ENCODE data around the gene NMRK2. TPM values are rescaled to one million over a fixed set of nuclear protein-coding genes. Genes with fewer than 3 reads are reported as not detected.
A peak's percentile ranks its signal among the peaks of the same experiment; 100 is the strongest.

Gene NMRK2
- total and polyA plus RNA-seq, 9 donors = 146 to 369 (median 285) TPM

DNA sequence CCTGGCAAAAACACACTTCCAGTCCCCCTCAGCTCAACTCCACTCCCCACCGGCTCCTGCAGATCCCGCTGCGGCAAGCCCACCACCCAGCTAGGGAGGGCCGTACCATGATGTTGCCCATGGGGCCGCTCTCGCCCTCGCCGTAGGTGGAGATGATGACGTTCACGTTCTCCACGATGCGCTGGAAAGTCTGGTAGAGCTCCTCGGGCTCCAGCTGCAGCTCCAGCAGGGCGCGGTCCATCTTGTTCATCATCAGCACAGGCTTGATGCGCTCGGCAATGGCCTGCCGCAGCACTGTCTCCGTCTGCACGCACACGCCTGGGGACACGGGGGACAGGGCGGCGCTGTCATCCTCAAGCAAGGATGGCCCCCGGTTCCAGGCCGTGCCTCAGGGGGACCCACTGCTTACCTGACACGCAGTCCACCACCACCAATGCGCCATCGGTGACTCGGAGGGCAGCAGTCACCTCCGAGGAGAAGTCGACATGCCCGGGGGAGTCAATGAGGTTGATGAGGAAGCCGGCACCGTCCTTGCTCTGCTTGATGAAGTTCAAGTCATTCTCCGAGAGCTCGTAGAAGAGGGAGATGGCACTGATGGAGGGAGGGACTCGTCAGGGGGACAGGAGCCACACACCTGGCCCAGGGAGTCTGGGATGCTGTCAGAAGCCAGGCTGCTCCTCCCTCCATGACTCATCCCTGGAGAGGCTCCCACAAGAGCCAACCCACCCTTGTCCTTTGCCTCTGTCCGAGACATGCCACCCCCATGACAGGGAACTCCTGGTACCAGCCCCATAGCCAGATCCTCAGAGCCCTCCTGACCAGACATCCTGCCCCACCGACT lies 50.1 kb downstream of the NMRK2 start:
- Histone ChIP-seq H3K27me3 (ENCODE audit: control insufficient read depth, insufficient read depth, low read length) (peaks cover 13% of the 10 kb centered on the region), H3K36me3 (ENCODE audit: control insufficient read depth, insufficient read depth, low read length) (peaks cover 62% of the 10 kb centered on the region), H3K4me1 (ENCODE audit: control insufficient read depth, insufficient read depth, low read length) (peaks cover 46% of the 10 kb centered on the region), H3K4me3 (ENCODE audit: low read length) (no peak overlapping the region), H3K9me3 (replicated peaks; ENCODE audit: control insufficient read depth, low read depth, low read length) (no peaks in the 10 kb centered on the region), H3K27ac (ENCODE audit: low read length) (no peak overlapping the region)
- peak; percentile 25 for DNase-seq
- WGBS (ENCODE audit: insufficient coverage) = 78% methylated on average over 31 of the region's 40 CpGs

DNA sequence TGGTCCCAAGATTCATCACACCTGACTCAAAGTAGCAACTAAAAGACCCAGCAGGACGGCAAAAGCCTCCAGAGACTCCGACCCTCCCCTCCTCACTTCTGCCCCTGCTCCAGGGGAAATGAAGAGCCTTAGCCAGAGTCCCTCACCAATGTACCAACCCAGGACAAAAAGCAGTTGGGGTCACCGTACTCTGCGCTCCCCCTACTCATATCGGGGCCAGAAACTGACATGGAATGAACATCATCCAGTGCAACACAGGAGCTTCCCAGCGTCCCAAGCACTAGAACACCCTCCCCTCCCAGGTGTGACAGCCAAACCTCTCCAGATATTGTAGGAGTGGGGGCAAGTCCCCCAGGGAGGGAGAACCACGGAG lies 50.7 kb downstream of the NMRK2 start:
- DNase-seq = no peak
- H3K9me3 ChIP-seq (replicated peaks; ENCODE audit: control insufficient read depth, low read depth, low read length) = no peaks in the 10 kb centered on the region
- H3K27me3 ChIP-seq (ENCODE audit: control insufficient read depth, insufficient read depth, low read length) = peaks cover 13% of the 10 kb centered on the region
- H3K36me3 ChIP-seq (ENCODE audit: control insufficient read depth, insufficient read depth, low read length) = peaks cover 57% of the 10 kb centered on the region
- WGBS (ENCODE audit: insufficient coverage) = 36% methylated on average over 2 of the region's 7 CpGs
- H3K4me1 ChIP-seq (ENCODE audit: control insufficient read depth, insufficient read depth, low read length) = peaks cover 49% of the 10 kb centered on the region
- H3K27ac ChIP-seq (ENCODE audit: low read length) = peak overlapping the region; percentile 90
- peak overlapping the region; percentile 98 for H3K4me3 ChIP-seq (ENCODE audit: low read length)

- whole genome bisulfite sequencing (ENCODE audit: insufficient coverage) = 47% methylated on average over 25 of the region's 30 CpGs
- Histone ChIP-seq H3K4me1 (ENCODE audit: control insufficient read depth, insufficient read depth, low read length) (peaks cover 49% of the 10 kb centered on the region), H3K27ac (ENCODE audit: low read length) (peak overlapping the region; percentile 90), H3K27me3 (ENCODE audit: control insufficient read depth, insufficient read depth, low read length) (peaks cover 13% of the 10 kb centered on the region), H3K4me3 (ENCODE audit: low read length) (peak overlapping the region; percentile 98), H3K36me3 (ENCODE audit: control insufficient read depth, insufficient read depth, low read length) (peaks cover 53% of the 10 kb centered on the region), H3K9me3 (replicated peaks; ENCODE audit: control insufficient read depth, low read depth, low read length) (no peaks in the 10 kb centered on the region)
- DNase-seq = peak; percentile 28
These were observed 51.2 kb downstream of the NMRK2 start for GRCh38 chr19:3983936-3984583.

DNA sequence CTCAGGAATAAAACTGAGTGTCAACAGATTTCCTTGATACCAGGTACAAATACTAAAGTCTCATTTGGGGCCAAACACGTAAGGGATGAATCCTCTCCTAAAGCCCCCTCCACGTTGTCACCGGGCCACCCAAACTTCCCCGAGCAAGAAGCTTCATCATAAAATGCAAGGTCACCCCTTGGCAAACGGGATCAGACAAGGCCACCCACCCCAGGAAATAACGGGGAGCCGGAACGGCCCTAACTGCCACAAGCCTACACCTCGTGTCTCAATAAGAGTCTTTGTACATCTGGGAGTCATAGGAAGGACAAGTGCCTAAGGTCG lies 51.7 kb downstream of the NMRK2 start:
- H3K36me3 ChIP-seq (ENCODE audit: control insufficient read depth, insufficient read depth, low read length) = peaks cover 48% of the 10 kb centered on the region
- peak overlapping the region; percentile 90 for H3K27ac ChIP-seq (ENCODE audit: low read length)
- WGBS (ENCODE audit: insufficient coverage) = 0% methylated on average over 4 of the region's 10 CpGs
- peak; percentile 47 for DNase-seq
- H3K9me3 ChIP-seq (replicated peaks; ENCODE audit: control insufficient read depth, low read depth, low read length) = no peaks in the 10 kb centered on the region
- H3K4me3 ChIP-seq (ENCODE audit: low read length) = peak overlapping the region; percentile 98
- H3K27me3 ChIP-seq (ENCODE audit: control insufficient read depth, insufficient read depth, low read length) = peaks cover 13% of the 10 kb centered on the region
- H3K4me1 ChIP-seq (ENCODE audit: control insufficient read depth, insufficient read depth, low read length) = peaks cover 49% of the 10 kb centered on the region

DNA sequence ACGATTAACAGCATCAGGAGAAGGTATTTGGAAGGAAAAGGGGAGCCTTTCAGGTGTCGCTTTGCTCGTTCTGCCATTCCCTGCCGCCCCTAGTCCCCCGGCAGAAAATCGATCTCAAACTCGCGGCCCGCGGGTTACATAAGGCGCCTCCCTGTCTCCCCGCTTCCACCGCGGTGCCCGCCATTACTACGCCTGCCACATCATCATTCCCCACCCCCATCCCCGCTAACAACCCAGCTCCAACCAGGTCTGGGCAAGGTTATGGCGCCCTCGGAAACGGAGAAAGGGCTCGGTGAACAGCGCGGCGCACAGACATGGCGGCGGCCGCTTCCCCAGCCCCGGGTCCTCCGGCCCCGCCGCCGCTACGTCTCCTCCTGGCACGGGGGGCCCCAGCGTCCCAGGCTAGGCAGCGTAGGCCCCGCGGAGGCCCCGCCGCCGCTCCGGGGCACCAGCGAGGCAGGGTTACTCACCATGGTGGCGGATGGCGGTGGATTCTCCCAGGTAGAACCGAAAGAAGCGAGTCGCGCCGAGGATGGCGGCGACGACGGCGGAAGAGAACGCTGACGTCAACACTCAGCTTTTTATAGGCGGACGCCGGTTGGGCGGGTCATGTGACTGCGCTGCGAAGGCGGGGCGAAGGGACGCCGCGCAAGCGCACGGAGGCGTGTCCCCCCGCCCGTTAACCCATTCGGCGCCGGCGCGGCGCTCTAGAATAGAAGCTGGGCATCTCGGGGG lies 52.2 kb downstream of the NMRK2 start, which contains the start of gene EEF2:
Gene EEF2 (minus strand): TSS at position 556 of the 735 bp plus-strand sequence. CDS start 83 bp downstream, at position 473.
- peak within 1 kb of the TSS; percentile 90 for H3K27ac ChIP-seq (ENCODE audit: low read length)
- peak within 1 kb of the TSS; percentile 98 for H3K4me3 ChIP-seq (ENCODE audit: low read length)
- H3K9me3 ChIP-seq (replicated peaks; ENCODE audit: control insufficient read depth, low read depth, low read length) = no peaks in the 10 kb centered on the region
- peaks cover 43% of the 10 kb centered on the region for H3K36me3 ChIP-seq (ENCODE audit: control insufficient read depth, insufficient read depth, low read length)
- H3K27me3 ChIP-seq (ENCODE audit: control insufficient read depth, insufficient read depth, low read length) = peaks cover 13% of the 10 kb centered on the region
- DNase-seq = peak; percentile 95
- H3K4me1 ChIP-seq (ENCODE audit: control insufficient read depth, insufficient read depth, low read length) = peaks cover 49% of the 10 kb centered on the region
- WGBS (ENCODE audit: insufficient coverage) = under 1% methylated on average over 78 of the region's 80 CpGs

DNA sequence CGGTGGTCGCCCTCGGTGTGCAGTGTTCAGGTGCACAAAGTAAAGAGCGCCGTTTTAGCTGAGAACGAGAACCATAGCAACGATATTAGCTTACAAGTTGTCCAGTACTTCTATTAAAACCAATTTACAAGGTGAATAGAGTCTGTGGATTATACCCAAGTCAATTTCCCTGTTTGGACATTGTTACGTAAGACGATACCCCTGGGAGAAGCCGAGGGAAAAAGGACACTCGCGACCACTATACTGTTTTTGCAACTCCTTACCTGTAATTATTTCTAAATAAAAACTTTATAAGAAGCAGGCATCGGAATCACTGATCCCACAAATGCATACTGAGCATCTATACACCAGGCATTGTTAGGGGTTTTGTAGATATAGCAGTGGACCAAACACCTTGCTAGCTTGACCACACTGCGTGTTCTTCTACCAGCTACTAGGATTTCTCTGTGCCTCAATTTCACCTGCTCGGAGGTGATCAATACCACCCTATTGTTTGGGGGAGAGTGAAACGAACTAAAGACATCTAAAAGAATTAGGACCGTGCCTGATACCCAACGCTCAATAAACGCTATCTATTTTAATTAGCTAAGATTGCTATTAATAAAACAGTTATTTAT lies 52.9 kb downstream of the NMRK2 start:
- Histone ChIP-seq H3K9me3 (replicated peaks; ENCODE audit: control insufficient read depth, low read depth, low read length) (no peaks in the 10 kb centered on the region), H3K36me3 (ENCODE audit: control insufficient read depth, insufficient read depth, low read length) (peaks cover 36% of the 10 kb centered on the region), H3K4me1 (ENCODE audit: control insufficient read depth, insufficient read depth, low read length) (peaks cover 49% of the 10 kb centered on the region), H3K27ac (ENCODE audit: low read length) (no peak overlapping the region), H3K4me3 (ENCODE audit: low read length) (peak overlapping the region; percentile 98), H3K27me3 (ENCODE audit: control insufficient read depth, insufficient read depth, low read length) (peaks cover 13% of the 10 kb centered on the region)
- WGBS (ENCODE audit: insufficient coverage) = 0% methylated on average over 3 of the region's 19 CpGs
- no peak for DNase-seq

GRCh38 chr19:3986260-3987041 lies 53.6 kb downstream of the NMRK2 start:
- DNase-seq = peak; percentile 85
- peaks cover 49% of the 10 kb centered on the region for H3K4me1 ChIP-seq (ENCODE audit: control insufficient read depth, insufficient read depth, low read length)
- 0% methylated on average over 3 of the region's 21 CpGs for WGBS (ENCODE audit: insufficient coverage)

DNA sequence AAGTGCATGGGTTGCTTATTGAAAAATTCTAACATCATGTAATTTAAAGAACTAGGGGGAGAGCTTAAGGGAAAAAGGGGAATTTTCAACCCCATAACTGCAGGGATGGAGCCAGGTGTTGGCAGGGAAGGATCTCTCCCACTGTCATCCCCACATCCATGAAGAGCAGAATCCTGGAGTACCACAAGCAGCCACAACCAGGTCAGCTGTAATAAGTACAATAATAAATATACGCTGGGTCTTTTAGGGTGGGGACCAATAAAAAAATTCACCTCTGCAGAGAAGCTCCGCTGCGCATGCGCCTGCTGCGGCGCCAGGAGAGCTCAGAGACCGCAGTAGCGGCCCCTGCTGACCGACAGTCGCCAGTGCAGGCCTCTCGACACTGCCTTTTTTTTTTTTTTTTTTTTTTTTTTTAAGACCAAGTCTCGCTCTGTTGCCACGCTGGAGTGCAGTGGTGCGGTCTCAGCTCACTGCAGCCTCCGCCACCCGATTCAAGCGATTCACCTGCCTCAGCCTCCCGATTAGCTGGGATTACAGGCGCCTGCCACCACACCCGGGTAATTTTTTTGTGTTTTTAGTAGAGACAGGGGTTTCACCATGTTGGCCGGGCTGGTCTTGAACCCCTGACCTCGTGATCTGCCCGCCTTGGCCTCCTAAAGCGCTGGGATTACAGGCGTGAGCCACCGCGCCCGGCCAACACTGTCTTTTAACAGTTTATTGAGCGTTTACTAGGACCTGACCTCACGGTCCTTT lies 54.9 kb downstream of the NMRK2 start:
- H3K4me3 ChIP-seq (ENCODE audit: low read length) = no peak overlapping the region
- no peaks in the 10 kb centered on the region for H3K9me3 ChIP-seq (replicated peaks; ENCODE audit: control insufficient read depth, low read depth, low read length)
- 8% methylated on average over 26 of the region's 30 CpGs for WGBS (ENCODE audit: insufficient coverage)

More at GRCh38 chr19:3986260-3987041, 53.6 kb downstream of the NMRK2 start:
- H3K4me3 ChIP-seq (ENCODE audit: low read length) = peak overlapping the region; percentile 98
- no peaks in the 10 kb centered on the region for H3K9me3 ChIP-seq (replicated peaks; ENCODE audit: control insufficient read depth, low read depth, low read length)
- peaks cover 13% of the 10 kb centered on the region for H3K27me3 ChIP-seq (ENCODE audit: control insufficient read depth, insufficient read depth, low read length)
- H3K27ac ChIP-seq (ENCODE audit: low read length) = no peak overlapping the region
- H3K36me3 ChIP-seq (ENCODE audit: control insufficient read depth, insufficient read depth, low read length) = peaks cover 29% of the 10 kb centered on the region

GRCh38 chr19:3990815-3991117 lies 57.9 kb downstream of the NMRK2 start:
- Histone ChIP-seq H3K36me3 (ENCODE audit: control insufficient read depth, insufficient read depth, low read length) (no peaks in the 10 kb centered on the region), H3K9me3 (replicated peaks; ENCODE audit: control insufficient read depth, low read depth, low read length) (no peaks in the 10 kb centered on the region), H3K27me3 (ENCODE audit: control insufficient read depth, insufficient read depth, low read length) (peaks cover 13% of the 10 kb centered on the region), H3K4me1 (ENCODE audit: control insufficient read depth, insufficient read depth, low read length) (peaks cover 23% of the 10 kb centered on the region), H3K27ac (ENCODE audit: low read length) (no peak overlapping the region), H3K4me3 (ENCODE audit: low read length) (no peak overlapping the region)
- WGBS (ENCODE audit: insufficient coverage) = 60% methylated on average over 2 of the region's 3 CpGs
- no peak for DNase-seq

More for the DNA sequence above, 54.9 kb downstream of the NMRK2 start:
- peaks cover 13% of the 10 kb centered on the region for H3K27me3 ChIP-seq (ENCODE audit: control insufficient read depth, insufficient read depth, low read length)
- peaks cover 16% of the 10 kb centered on the region for H3K36me3 ChIP-seq (ENCODE audit: control insufficient read depth, insufficient read depth, low read length)
- DNase-seq = peak; percentile 92
- peaks cover 41% of the 10 kb centered on the region for H3K4me1 ChIP-seq (ENCODE audit: control insufficient read depth, insufficient read depth, low read length)
- H3K27ac ChIP-seq (ENCODE audit: low read length) = no peak overlapping the region
